SK-N-DZ (cell line): Measurements from ENCODE around the gene DBN1.
"Not testable (repeated sequence)": the region's sequence is repeated elsewhere in the genome, so short reads cannot be mapped to it uniquely, and the experiment has no call there.

ENCODE experiments used
- DNase-seq: peaks from one replicate; pipeline ENCODE4 v3.0.0-alpha.2; 2015; ENCODE audit warnings: low spot score

DBN1 gene

DNA sequence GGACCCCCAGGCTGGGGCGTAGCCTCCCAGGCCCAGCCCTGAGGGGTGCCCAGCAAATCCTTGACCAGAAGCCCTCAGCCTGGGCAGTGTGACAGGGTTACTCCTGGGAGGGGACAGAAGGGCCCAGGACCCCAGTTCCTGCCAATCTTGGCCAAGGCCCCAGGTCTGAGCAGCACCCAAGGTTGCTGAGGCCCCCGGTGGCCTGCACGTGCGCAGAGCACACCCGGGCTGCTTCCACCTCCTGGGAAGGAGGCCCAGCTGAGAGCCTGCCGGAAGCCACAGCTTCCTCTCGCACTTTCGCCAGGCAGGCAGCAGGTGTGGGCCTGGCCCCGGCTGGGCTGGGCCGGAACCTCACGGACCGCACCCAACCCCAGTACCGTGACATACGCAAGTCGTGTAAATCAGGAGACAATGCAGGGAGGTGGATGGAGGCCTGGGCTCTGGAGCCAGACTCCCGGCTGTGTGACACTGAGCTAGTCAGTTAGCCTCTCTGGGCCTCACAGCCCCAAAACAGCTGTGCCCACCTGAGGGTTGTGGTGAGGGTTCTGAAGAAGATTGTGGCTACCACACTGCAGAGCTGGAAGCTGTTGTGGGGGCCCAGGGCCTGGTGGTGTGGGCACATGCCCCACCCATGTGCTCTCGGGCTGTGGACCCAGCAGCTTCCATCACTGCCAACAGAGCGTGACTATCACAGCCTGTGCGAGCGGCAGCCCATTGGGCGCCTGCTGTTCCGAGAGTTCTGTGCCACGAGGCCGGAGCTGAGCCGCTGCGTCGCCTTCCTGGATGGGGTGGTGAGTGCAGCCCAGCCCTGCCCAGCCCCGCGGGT is 41.9 kb downstream of the DBN1 start:
- DNase-seq, result no peak

DNA sequence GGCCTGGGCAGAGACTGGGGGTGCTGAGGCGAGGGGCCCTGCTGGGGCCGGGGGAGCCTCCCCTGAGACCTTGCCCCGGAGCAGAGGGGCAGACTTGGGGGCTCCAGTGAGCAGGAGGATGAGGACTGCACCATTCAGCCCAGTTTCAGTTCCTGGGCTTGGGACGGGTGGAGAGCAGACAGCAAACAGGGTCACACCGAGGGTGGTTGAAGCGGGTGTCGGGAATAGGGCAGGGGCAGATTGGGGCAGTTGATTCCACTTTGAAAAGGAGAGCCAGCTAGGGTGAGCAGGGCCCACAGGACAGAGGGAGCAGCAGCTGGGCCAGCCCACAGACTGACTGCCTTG is 42.5 kb downstream of the DBN1 start:
- DNase-seq, result no peak

DNA sequence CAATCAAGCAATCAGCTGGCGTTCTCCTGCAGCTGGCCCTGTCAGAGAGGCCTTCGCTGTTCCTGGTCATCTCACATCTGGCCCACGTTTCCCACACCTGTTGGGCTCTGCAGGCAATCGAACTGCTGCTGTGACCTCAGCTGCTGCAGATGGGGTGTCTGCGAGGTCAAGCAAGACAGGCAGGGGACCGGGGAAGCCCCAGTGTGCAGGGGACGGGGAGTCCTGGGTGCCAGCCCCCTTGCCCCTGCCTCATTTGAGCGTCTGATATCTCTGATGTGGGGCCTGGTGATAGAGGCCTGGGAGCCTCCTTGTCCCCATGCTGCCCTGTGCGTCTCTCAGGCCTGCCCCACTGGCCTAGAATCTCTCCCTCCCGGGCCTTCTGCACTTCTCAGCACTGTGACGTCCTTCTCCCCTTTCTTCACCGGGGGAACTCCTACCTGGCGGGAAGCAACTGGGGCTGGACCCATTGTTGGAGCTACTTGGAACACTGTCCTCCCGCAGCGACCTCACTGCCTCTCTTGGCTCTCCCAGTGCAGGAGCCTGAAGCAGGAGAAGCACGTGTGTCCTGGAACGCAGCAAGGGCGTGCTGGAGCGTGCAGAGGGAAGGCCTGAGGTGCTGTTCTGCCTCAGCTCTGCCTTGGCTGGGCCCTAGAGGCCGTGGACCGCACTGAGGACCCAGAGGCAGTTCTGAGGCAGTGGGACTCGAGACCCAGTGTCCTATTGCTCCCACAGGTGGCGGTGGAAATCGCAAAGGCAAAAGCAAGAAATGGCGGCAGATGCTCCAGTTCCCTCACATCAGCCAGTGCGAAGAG is 43.1 kb downstream of the DBN1 start:
- DNase-seq, result no peak

DNA sequence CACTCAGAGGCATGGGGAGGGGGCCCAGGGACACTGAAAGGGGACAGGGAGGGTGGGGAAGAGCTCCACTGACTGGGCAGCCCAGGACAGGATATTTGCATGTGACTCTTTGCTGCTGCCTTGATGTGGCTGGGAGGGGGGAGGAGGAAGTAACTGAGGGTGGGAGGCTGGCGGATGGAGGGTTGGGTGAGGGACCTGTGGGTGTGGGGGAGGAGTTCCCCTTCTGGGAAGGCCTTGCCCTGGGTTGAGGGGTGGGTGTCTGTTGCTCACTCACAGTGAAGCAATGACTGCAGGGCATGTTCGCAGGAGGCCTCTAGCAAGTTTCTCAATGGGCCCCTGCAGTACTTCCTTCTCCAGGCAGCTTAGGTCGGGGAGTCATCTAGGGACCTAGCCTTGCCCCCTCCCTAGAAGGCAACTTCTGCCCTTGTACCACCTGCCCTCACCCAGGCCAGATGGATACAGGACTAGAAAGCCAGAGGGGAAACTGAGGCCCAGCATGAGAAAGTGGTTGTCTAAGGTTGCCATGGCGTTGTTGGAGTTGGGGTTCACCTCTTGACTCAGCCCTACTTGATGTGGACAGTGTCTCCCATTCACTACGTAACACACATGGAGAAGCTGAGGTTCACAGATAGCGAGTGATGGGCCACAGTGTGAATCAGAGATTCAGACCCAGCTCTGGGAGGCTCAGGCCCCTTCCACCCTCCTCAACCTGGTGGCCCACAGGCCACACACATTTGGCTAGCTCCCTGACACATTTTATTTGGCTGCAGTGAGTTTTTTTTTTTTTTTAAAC is 44.0 kb downstream of the DBN1 start:
- no peak for DNase-seq

- DNase-seq, result no peak
These were observed 44.7 kb downstream of the DBN1 start for GRCh38 chr5:177428574-177429217.

- DNase-seq, result no peak
These were observed 45.4 kb downstream of the DBN1 start for GRCh38 chr5:177427919-177428573.

DNA sequence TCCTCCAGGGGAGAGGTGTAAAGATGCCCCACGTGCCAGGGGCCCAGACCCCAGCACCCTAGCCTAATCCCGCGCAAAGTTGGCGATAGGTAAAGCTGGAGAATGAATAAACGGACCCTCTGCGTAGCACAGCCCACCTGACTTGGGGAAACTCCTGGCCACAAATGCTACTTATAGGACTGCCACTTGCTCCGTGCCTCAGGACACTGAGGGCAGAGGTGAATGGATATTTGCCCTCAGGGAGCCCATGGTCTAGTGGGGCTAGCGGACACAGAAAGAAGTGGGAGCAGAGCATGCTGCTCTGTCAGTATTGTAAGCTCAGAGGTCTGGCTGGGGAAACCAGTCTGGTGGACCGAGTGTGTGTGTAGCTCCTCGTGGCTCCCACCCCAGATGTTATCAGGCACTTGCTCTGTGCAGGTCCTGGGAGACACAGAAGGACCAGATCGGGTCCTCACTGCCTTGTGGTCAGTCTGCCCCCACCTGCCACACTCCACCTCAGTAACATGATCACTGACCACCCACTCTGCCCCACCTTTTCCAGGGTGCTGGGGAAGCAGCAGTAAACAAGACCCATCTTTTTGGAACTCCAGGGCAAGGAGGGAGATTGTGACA is 46.1 kb downstream of the DBN1 start:
- DNase-seq, result peak; percentile 58

DNA sequence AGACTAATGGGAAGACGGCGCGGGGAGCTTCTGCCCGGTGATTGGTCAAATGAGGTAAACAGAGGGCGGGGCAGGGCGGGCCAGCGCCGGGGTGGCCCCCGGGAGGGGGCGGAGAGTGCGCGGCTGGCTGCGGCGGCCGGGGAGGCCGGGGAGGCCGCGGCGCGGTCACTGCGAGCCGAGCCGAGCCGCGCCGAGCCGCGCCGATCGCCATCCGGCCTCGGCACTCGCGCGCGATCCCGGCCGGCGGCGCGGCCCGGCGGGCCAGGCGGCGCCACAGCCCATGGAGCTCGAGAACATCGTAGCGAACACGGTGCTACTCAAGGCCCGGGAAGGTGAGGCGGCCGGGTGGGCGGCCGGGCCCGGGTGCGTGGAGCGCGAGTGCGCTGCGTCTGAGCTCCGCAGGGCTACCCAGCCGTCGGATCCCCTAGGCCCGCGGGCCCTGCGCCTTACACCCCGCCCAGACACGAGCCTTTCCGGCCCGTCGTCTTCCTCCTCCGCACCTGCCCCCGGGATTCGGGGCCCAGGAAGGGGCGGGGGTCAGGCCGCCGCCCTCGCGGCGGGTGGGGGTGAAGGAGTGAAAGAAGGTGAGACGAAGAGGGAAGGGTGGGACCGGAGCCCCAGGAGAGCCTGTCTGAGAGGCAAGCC is 46.7 kb downstream of the DBN1 start, which contains the start of gene GRK6:
Gene GRK6, plus strand, starts transcription at position 111 of the 645 bp plus-strand sequence. Its CDS starts 170 bp downstream, at position 281.
- no peak for DNase-seq

DNA sequence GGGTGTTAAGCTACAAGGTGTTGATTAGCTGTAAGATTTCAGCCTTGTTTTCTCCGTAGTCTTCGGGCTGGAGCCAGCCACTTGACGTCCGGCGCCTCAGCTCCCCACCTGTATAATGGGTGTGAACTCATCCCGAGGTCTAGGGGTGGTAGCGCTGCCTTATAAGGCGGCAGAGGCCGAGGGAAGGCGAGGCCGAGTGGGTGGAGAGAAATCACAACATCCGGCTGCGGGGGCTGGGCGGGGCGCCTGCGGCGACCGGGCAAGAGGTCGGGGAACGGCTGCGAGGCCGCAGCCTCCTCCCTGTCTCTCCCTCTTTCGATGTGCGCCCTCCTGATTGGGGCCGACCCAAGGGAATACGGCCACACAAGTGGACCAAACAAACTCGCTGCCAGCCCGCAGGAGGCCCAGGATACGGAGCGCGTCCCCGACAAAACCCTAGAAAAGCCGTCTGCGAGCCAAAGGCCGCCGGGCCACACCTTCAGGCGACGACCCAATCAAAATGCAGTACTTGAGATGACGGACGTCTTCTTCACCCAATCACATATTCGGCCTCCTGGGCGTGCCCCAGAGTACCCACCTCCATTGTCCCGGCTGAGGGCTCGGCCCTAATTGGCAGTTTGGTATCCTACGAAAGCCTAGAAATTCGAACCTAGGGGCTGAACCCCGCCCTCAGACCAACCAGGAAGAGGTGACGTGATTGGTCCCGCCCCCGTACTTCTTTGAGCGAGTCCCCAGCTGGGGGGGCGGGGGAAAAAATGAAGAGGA is 47.5 kb downstream of the DBN1 start:
- DNase-seq, result peak; percentile 100

GRCh38 chr5:177425196-177425800 is 48.1 kb downstream of the DBN1 start:
- DNase-seq, result no peak

DNA sequence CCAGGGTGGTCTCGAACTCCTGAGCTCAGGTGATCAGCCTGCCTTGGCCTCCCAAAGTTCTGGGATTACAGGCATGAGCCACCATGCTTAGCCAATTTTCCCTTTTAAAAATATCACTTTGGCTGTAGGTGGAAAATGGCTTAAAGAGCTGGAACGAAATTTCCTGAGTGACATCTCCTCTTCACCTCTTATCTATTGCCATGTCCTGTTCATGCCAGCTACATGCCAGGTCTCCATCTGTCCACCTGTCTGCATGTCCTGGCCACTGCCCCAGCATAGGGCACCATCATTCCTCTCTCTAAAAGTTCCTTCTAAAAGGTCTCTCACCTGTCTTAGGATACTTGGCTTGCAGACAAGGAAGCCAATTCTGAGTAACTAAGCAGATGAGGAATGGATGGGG is 49.8 kb downstream of the DBN1 start:
- DNase-seq, result no peak

- no peak for DNase-seq
These were observed 52.2 kb downstream of the DBN1 start for GRCh38 chr5:177421062-177421798.

DNA sequence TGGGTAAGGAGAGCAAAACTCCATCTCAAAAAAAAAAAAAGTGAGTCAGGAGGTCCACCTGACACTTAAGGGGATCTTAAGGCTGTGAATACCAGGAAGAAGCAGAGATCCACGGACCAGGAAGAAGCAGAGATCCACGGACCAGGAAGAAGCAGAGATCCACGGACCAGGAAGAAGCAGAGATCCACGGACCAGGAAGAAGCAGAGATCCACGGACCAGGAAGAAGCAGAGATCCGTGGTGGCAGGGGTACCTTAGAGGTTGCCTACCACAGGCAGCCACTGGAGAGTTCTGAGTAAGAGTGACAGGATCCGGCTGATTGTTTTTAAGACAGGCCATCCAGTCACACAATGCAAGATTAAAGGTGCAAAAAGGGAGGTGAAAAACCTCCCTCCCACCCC is 53.0 kb downstream of the DBN1 start:
- DNase-seq, result not testable (repeated sequence)

GRCh38 chr5:177419046-177419445 is 54.4 kb downstream of the DBN1 start:
- no peak for DNase-seq

DNA sequence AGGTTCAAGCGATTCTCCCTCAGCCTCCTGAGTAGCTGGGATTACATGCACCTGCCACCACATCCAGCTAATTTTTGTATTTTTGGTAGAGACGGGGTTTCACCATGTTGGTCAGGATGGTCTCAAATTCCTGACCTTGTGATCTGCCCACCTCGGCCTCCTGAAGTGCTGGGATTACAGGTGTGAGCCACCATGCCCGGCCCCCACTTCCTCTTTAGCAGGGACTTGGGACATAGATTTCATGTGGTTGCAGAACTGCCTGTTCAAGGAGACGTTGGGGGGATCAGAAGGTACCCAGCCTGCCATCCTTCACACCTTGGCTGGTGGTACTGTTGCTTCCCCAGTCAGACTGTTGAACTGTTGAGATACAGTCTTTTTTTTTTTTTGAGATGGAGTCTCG is 56.4 kb downstream of the DBN1 start:
- DNase-seq, result not testable (repeated sequence)

- DNase-seq, result no peak
These were observed 59.0 kb downstream of the DBN1 start for GRCh38 chr5:177414481-177414880.

DNA sequence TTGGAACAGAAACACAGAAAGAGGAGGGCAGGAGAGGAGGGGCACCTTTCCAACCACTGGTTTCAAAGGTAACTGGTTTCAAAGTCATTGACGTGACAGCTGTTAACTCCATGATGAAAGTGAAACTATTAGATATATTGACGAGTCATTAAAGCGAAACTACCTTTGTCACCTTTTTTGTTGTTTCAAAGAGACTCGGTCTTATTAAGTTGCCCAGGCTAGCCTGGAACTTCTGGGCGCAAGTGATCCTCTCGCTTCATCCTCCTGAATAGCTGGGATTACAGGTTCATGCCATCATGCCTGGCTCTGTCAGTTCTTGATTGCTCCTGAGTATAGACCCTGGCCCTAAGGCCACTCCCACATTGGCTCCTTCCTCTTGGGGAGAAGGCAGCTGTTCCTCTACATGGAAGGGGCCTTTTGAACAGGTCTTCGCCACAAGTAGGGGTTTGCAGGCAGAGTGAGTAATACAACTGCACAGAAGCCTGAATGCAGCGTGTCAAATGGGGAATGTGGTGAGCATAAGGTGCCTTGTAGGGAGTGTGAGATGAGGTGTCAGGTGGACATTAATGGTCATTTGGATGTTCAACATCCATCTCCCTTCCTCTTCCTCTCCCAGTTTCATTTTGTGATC is 60.7 kb downstream of the DBN1 start:
- DNase-seq, result no peak

GRCh38 chr5:177410575-177410974 is 62.9 kb downstream of the DBN1 start:
- no peak for DNase-seq
